Measurements from ENCODE around the gene MYADM.
A peak's percentile ranks its signal among the peaks of the same experiment; 100 is the strongest.

Gene MYADM

GRCh38 chr19:53892301-53892980, 24.8 kb downstream of the MYADM start:
- no peak for DNase-seq

- DNase-seq: no peak
Measured at GRCh38 chr19:53892981-53893325, 25.3 kb downstream of the MYADM start.

- no peak for DNase-seq
Measured at GRCh38 chr19:53894707-53895106, 27.0 kb downstream of the MYADM start.

DNA sequence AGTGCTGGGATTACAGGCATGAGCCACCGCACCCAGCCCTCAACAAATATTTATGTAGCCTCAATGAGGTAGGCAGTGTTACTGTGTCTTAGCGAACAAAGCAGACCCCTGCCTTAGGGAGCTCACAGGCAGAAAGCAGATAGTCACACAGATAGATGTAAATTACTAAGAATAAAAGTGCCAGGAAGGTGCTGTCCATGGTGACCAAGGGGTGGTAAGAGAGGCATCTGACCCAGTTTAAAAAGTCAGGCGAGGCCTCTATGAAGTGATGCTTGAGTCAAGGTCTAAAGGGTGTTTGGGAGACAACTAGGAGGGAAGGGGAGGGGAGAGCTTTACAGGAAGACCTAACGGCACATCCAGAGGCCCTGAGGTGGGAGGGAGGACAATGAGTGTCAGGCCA, 29.0 kb downstream of the MYADM start:
- no peak for DNase-seq

GRCh38 chr19:53897459-53897858, 29.8 kb downstream of the MYADM start:
- DNase-seq: no peak

GRCh38 chr19:53898166-53898565, 30.5 kb downstream of the MYADM start:
- no peak for DNase-seq

DNA sequence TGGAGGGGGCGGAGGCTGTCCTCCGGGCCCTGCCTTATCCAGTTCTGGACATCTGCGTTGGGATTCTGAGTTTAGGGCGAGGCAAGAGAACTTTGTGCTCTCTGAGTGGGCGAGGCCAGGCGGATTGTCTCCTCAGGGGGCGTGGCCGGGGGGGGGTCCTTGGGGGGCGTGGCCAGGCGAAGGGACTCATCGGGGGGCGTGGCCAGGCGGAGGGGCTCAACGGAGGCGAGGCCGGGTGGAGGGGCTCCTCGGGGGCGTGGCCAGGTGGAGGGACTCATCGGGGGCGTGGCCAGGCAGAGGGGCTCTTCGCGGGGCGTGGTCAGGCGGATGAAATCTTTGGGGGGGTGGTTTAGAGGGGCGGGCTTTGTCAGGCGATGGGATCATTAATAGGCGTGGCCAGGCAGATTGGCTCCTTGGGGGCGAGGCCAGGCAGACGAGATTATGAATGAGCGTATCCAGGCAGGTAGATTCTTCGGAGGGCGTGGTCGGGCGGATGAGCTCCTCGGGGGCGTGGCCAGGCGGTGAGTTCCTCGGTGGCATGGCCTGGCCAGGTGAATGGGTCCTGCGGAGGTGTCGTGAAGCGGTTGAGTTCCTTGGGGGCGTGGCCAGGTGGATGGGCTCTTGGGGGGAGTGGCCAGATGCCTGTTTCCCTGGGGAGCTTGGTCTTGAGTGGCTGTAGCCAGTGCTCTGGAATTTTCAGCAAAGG, 31.1 kb downstream of the MYADM start:
- DNase-seq: no peak

- no peak for DNase-seq
Measured at GRCh38 chr19:53900191-53900860, 32.6 kb downstream of the MYADM start.

GRCh38 chr19:53903055-53903680, 35.5 kb downstream of the MYADM start:
- no peak for DNase-seq

DNA sequence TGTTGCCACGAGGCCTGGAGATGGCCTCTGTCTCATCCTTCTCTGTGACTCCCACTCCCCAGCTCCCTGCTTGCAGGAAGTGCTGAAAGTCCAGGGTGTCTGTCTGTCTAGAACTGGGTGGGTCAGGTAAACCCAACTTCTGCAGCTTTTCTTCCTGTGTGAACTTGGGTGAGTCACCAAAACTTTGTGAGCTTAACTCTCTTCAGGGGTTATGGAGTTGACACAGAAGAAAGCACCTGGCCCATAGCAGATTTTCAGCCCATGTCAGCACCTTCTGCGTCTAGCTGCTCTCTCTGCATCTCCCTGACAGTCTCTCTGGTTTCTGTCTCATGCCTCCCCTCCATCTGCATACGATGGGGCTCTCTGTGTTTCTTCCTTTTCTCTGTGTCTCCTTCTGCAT, 37.2 kb downstream of the MYADM start:
- no peak for DNase-seq

DNA sequence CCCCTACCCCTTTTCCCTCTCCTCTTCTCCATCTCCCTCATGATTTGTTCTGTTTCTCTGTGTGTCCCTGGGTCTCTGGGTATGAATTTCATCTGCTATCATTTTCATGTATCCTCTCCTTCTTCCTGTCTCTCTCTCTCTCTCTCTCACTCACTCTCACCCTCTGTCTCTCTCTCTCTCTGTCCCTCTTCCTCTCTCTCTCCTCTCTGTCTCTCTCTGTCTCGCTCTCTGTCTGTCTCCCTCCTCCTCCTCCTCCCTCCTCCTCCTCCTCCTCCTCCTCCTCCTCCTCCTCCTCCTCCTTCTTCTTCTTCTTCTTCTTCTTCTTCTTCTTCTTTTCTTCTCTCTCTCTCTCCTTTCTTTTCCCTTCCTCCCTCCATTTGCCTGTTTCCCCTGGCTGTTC, 38.1 kb downstream of the MYADM start:
- DNase-seq: no peak

DNA sequence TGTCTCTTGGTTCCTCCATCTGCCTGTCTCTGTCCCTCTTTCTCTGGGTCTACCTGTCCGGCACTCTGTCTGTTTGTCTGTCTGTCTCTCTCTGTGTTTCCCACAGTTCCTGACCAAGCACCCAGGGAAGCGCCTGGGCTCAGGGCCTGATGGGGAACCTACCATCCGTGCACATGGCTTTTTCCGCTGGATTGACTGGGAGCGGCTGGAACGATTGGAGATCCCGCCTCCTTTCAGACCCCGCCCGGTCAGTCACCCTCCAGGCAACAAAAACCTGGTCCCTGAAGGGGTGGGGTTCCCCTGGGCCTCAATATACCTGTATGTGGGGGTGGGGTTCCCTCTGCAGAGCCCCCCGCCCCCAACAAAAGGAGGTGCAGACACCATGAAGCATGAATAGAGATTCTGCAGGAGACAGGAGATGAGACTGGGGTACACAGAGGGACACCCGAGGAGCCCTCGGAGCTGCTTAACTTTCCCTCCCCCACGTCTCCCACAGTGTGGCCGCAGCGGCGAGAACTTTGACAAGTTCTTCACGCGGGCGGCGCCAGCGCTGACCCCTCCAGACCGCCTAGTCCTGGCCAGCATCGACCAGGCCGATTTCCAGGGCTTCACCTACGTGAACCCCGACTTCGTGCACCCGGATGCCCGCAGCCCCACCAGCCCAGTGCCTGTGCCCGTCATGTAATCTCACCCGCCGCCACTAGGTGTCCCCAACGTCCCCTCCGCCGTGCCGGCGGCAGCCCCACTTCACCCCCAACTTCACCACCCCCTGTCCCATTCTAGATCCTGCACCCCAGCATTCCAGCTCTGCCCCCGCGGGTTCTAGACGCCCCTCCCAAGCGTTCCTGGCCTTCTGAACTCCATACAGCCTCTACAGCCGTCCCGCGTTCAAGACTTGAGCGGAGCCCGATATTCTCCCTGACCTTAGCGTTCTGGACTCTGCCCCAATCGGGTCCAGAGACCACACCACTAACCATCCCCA, 38.8 kb downstream of the MYADM start:
- peak; percentile 88 for DNase-seq

- no peak for DNase-seq
Measured at GRCh38 chr19:53907193-53907581, 39.5 kb downstream of the MYADM start.

GRCh38 chr19:53907690-53908089, 40.0 kb downstream of the MYADM start:
- no peak for DNase-seq

DNA sequence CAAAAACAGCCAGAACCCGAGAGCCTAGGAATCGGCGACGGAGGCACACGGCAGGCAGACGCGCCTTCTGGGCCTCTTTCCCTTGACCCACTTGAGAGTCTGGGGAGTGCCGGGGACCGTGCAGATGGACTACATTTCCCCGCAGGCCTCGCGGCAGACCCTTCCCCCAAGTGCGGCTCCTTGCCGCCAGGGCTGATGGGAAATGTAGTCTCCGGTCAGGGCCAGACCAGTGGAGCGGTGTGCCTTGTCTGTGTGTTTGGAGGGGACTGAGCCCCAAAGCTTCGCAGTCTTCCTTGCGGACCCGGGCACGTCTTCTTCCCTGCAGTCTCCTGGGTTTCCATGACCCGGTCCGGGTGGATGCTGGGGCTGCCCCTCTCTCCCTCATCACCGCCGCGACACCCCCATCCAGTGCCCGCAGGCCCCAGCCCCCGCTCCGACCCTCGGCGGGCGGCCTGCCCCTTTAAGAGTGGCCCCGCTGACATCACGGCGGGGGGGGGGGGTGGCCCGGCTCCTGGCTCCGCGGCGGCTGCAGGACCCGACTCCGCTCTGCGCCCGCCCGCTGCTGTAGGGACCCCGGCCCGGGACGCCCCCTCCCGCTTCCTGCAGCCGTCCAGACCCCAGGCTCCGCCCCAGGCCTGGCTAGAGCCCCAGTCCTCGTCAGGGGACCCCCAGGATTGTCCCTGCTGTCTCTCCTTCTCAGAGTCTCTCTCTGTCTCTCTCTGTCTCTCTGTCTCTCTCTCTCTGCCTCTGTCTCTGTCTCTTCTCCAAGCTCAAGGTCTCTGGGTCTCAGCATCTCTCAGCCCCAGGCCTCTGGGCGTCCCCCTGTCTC, 40.6 kb downstream of the MYADM start:
- DNase-seq: peak; percentile 78

DNA sequence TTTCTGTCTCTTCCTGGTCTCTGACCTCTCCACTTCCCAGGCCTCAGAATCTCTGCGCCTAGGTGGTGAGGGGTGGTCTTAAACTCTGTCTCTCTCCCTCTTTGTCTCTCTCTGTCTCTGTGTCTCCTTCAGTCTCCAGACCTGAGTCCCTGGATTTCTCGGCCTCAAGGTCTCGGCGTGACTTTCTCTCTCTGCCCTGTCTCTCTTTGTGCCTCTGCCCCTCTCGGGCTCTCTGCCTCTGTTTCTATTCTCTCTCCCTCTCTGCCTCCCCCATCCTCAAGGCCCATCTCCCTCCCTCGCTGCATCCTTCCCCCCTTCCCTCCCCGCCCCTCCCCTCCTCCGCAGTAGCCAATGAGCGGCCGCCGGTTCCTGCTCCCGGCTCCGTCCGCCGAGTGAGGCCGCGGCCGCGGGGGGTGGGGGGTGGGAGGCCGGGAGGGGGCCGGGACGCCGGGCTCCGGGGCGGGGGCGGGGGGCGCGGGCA, 41.3 kb downstream of the MYADM start, which contains the start of gene CACNG7:
TSS of gene CACNG7 (plus strand) at position 344 of the 481 bp plus-strand sequence. CDS start 3,554 bp downstream, outside the sequence.
- no peak for DNase-seq

- DNase-seq: no peak
Measured at GRCh38 chr19:53909471-53910169, 41.9 kb downstream of the MYADM start.

GRCh38 chr19:53910170-53910518, 42.5 kb downstream of the MYADM start:
- DNase-seq: no peak

- DNase-seq: no peak
Measured at GRCh38 chr19:53912653-53913052, 45.0 kb downstream of the MYADM start.

DNA sequence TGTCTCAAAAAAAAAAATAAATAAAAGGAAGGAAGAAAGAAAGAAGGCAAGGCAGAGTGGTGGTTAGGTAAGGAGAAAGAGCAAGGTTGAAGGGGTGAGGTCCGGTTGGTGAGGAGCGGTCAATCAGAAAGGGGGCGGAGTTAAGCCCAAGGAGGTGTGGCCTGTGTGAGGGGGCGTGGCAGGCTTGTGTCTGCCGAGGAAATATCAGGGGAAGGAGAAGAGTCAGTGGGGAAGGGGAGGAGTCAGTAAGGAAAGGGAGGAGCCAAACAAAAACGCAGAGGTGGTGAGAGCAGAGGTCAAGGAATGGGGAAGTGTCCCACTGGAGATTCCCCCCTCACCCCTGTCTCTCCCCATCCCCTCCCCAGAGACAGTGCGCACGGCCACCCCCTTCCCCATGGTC, 47.3 kb downstream of the MYADM start:
- DNase-seq: no peak

DNA sequence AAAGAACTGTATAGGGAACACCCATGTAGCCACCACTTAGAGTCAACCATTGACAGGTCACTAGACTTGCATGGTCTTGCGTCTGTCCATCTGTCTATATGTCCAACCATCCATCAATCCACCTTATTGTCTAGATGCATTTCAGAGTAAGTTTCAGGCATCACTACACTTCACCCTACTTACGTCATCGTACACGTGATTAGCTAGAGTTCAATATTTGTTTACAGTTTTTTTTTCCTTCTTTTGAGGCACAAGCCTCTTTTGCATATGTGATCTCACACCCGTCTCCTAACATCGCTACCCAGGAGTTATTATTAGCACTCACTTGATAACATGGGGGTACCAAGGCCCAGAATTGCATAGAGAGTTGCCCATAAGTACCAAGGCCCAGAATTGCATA, 48.3 kb downstream of the MYADM start:
- DNase-seq: no peak
